22Rv1 (cell line): ENCODE measurements around the gene CFAP73.

Source experiments
- H3K27ac ChIP-seq: fragments of 450-650 bp; 2 replicates; pipeline ENCODE4 v1.5.1; 2017
- CTCF ChIP-seq: fragments of 450-650 bp; IDR thresholded peaks from 2 replicates; pipeline ENCODE4 v1.5.1; 2017; ENCODE audit warnings: mild to moderate bottlenecking
- ZFX ChIP-seq: fragments of 450-650 bp; IDR thresholded peaks from 2 replicates; pipeline ENCODE4 v1.6.1; 2017; ENCODE audit warnings: antibody characterized with exemption, borderline replicate concordance

Gene CFAP73

GRCh38 chr12:113154351-113154973 is 4.9 kb downstream of the CFAP73 start:
- no peak for TF ChIP-seq CTCF
- no peak for TF ChIP-seq ZFX

GRCh38 chr12:113155060-113155459 is 5.5 kb downstream of the CFAP73 start:
- no peak overlapping the region for H3K27ac ChIP-seq
- TF ChIP-seq CTCF (no peak), ZFX (no peak)

More at GRCh38 chr12:113154351-113154973, 4.9 kb downstream of the CFAP73 start:
- H3K27ac ChIP-seq = no peak overlapping the region

- no peak overlapping the region; the same call in 1 of the 2 replicates for H3K27ac ChIP-seq
- TF ChIP-seq ZFX = no peak
- no peak for TF ChIP-seq CTCF
Observed at GRCh38 chr12:113155646-113156045, 6.1 kb downstream of the CFAP73 start.

- H3K27ac ChIP-seq = no peak overlapping the region
- TF ChIP-seq CTCF = no peak
- no peak for TF ChIP-seq ZFX
Observed at GRCh38 chr12:113157218-113157859, 7.8 kb downstream of the CFAP73 start.

GRCh38 chr12:113158439-113159203 is 9.1 kb downstream of the CFAP73 start:
- no peak overlapping the region for H3K27ac ChIP-seq
- TF ChIP-seq ZFX = no peak
- no peak for TF ChIP-seq CTCF

GRCh38 chr12:113159937-113160336 is 10.4 kb downstream of the CFAP73 start:
- H3K27ac ChIP-seq = no peak overlapping the region
- TF ChIP-seq ZFX = no peak
- no peak for TF ChIP-seq CTCF
